ENCODE data around the gene MSANTD1.

MSANTD1 gene

GRCh38 chr4:3234171-3235029 is 14.6 kb upstream of the MSANTD1 start:
- no peak for DNase-seq

GRCh38 chr4:3235030-3235345 is 14.0 kb upstream of the MSANTD1 start:
- no peak for DNase-seq

- DNase-seq: no peak
Measured at GRCh38 chr4:3235581-3235980, 13.4 kb upstream of the MSANTD1 start.

- DNase-seq: no peak
Measured at GRCh38 chr4:3236326-3236878, 12.6 kb upstream of the MSANTD1 start.

GRCh38 chr4:3237266-3237665 is 11.7 kb upstream of the MSANTD1 start:
- no peak for DNase-seq

- DNase-seq: no peak
Measured at GRCh38 chr4:3237712-3238560, 11.0 kb upstream of the MSANTD1 start.

- no peak for DNase-seq
Measured at GRCh38 chr4:3238721-3239120, 10.2 kb upstream of the MSANTD1 start.

GRCh38 chr4:3239303-3239702 is 9.7 kb upstream of the MSANTD1 start:
- no peak for DNase-seq

GRCh38 chr4:3239998-3240920 is 8.7 kb upstream of the MSANTD1 start:
- DNase-seq: no peak

GRCh38 chr4:3240936-3241522 is 7.9 kb upstream of the MSANTD1 start:
- no peak for DNase-seq

GRCh38 chr4:3241898-3242524 is 6.9 kb upstream of the MSANTD1 start:
- DNase-seq: no peak

- no peak for DNase-seq
Measured at GRCh38 chr4:3243136-3243780, 5.7 kb upstream of the MSANTD1 start.

- DNase-seq: no peak
Measured at GRCh38 chr4:3244002-3244401, 5.0 kb upstream of the MSANTD1 start.

GRCh38 chr4:3244747-3245146 is 4.2 kb upstream of the MSANTD1 start:
- DNase-seq: no peak

- DNase-seq: no peak
Measured at GRCh38 chr4:3245676-3246075, 3.3 kb upstream of the MSANTD1 start.

- DNase-seq: no peak
Measured at GRCh38 chr4:3246458-3247398, 2.2 kb upstream of the MSANTD1 start.

GRCh38 chr4:3247399-3248177 is 1.4 kb upstream of the MSANTD1 start:
- DNase-seq: no peak

GRCh38 chr4:3248178-3248480 is 830 bp upstream of the MSANTD1 start:
- no peak for DNase-seq

- DNase-seq: no peak
Measured at GRCh38 chr4:3249711-3250437, 915 bp downstream of the MSANTD1 start.

Data from NCI-H2227 treated with DMSO at 0.1 percent for 48 hours (cell line).